ENCODE measurements around the gene FAM184B. TPM values are rescaled to one million over a fixed set of nuclear protein-coding genes. Genes with fewer than 3 reads are reported as not detected.
A peak's percentile ranks its signal among the peaks of the same experiment; 100 is the strongest.

The FAM184B gene
- total RNA-seq, 4 donors from 2014 or later, result 0.24 to 0.39 (median 0.25) TPM; not detected in 1

- Histone ChIP-seq H3K36me3 (peaks cover 22% of the 10 kb centered on the region), H3K4me1 (peaks cover 40% of the 10 kb centered on the region), H3K9me3 (no peaks in the 10 kb centered on the region), H3K27ac (no peak overlapping the region), H3K4me3 (peak overlapping the region; percentile 61), H3K27me3 (no peaks in the 10 kb centered on the region)
- no peak for DNase-seq (ENCODE audit: low spot score in 2 of 2)
- WGBS, result 70% methylated on average over 5 of the region's 5 CpGs
- TF ChIP-seq CTCF (IDR thresholded peaks at IDR 0.05) (no peak), POLR2A (IDR thresholded peaks at IDR 0.05) (no peak), EP300 (IDR thresholded peaks at IDR 0.05) (no peak), POLR2AphosphoS5 (IDR thresholded peaks at IDR 0.05) (no peak)
These were observed 165.1 kb downstream of the FAM184B start for GRCh38 chr4:17616283-17616682.

GRCh38 chr4:17614416-17615299, 166.8 kb downstream of the FAM184B start, which contains the start of gene MED28:
Gene MED28 (plus strand): TSS chr4:17614641. CDS start chr4:17614655, 14 bp downstream.
- TF ChIP-seq POLR2AphosphoS5 (IDR thresholded peaks at IDR 0.05) (peak in 2 of 3 donors; percentile 29 to 70), CTCF (IDR thresholded peaks at IDR 0.05) (peak in 1 of 2 donors; percentile 9), EP300 (IDR thresholded peaks at IDR 0.05) (no peak), POLR2A (IDR thresholded peaks at IDR 0.05) (peak; percentile 72 to 92)
- under 1% methylated on average over 44 of the region's 46 CpGs for WGBS
- Histone ChIP-seq H3K36me3 (peaks cover 6% of the 10 kb centered on the region), H3K4me1 (peaks cover 40% of the 10 kb centered on the region), H3K4me3 (peak within 1 kb of the TSS; percentile 61), H3K27ac (peak within 1 kb of the TSS; percentile 72), H3K9me3 (no peaks in the 10 kb centered on the region), H3K27me3 (no peaks in the 10 kb centered on the region)
- peak; percentile 99 for DNase-seq (ENCODE audit: low spot score in 2 of 2)

GRCh38 chr4:17613761-17614415, 167.5 kb downstream of the FAM184B start:
- Histone ChIP-seq H3K9me3 (no peaks in the 10 kb centered on the region), H3K27me3 (no peaks in the 10 kb centered on the region), H3K27ac (peak overlapping the region; percentile 72), H3K4me3 (peak overlapping the region; percentile 61), H3K4me1 (peaks cover 34% of the 10 kb centered on the region), H3K36me3 (no peaks in the 10 kb centered on the region)
- no peak for TF ChIP-seq EP300 (IDR thresholded peaks at IDR 0.05)
- no peak for TF ChIP-seq CTCF (IDR thresholded peaks at IDR 0.05)
- TF ChIP-seq POLR2A (IDR thresholded peaks at IDR 0.05), result no peak
- TF ChIP-seq POLR2AphosphoS5 (IDR thresholded peaks at IDR 0.05), result no peak
- WGBS, result 3% methylated on average over 23 of the region's 23 CpGs
- no peak for DNase-seq (ENCODE audit: low spot score in 2 of 2)

- DNase-seq (ENCODE audit: low spot score in 2 of 2), result no peak
- no peak overlapping the region for H3K27ac ChIP-seq
- TF ChIP-seq POLR2AphosphoS5 (IDR thresholded peaks at IDR 0.05) (no peak), POLR2A (IDR thresholded peaks at IDR 0.05) (no peak), EP300 (IDR thresholded peaks at IDR 0.05) (no peak), CTCF (IDR thresholded peaks at IDR 0.05) (no peak)
- H3K4me1 ChIP-seq, result no peaks in the 10 kb centered on the region
- H3K36me3 ChIP-seq, result peaks cover 71% of the 10 kb centered on the region
- no peaks in the 10 kb centered on the region for H3K9me3 ChIP-seq
- 73% methylated on average over 3 of the region's 3 CpGs for WGBS
- no peaks in the 10 kb centered on the region for H3K27me3 ChIP-seq
- no peak overlapping the region for H3K4me3 ChIP-seq
These were observed 176.2 kb downstream of the FAM184B start for GRCh38 chr4:17605236-17605635.

- 76% methylated on average over 1 of the region's 1 CpG for WGBS
- H3K36me3 ChIP-seq, result peaks cover 87% of the 10 kb centered on the region
- no peak for DNase-seq (ENCODE audit: low spot score in 2 of 2)
- no peaks in the 10 kb centered on the region for H3K4me1 ChIP-seq
- TF ChIP-seq EP300 (IDR thresholded peaks at IDR 0.05) (no peak), POLR2AphosphoS5 (IDR thresholded peaks at IDR 0.05) (no peak), POLR2A (IDR thresholded peaks at IDR 0.05) (no peak)
- H3K9me3 ChIP-seq, result no peaks in the 10 kb centered on the region
- no peak overlapping the region for H3K27ac ChIP-seq
- H3K4me3 ChIP-seq, result no peak overlapping the region
- no peaks in the 10 kb centered on the region for H3K27me3 ChIP-seq
These were observed 181.6 kb downstream of the FAM184B start for GRCh38 chr4:17599826-17600225.
